T-helper 1 cell treated with Interleukin-12 subunit alpha and Interleukin-12 subunit beta and Interleukin-4 antibody, amounts not matched to agents 30 μg/mL and 1 μg/mL, for 36 hours (primary cell): Measurements from ENCODE around the gene H2BK1.

Experiments used
- H3K27ac Mint-ChIP-seq: one replicate; pipeline ENCODE4 v1.8.0; 2021; ENCODE audit warnings: mild to moderate bottlenecking, mixed read lengths
- H3K27me3 Mint-ChIP-seq: one replicate; pipeline ENCODE4 v1.8.0; 2021; ENCODE audit warnings: low read depth, mixed read lengths
- H3K36me3 Mint-ChIP-seq: one replicate; pipeline ENCODE4 v1.8.0; 2021; ENCODE audit warnings: low read depth, mixed read lengths
- H3K4me1 Mint-ChIP-seq: one replicate; pipeline ENCODE4 v1.8.0; 2021; ENCODE audit warnings: low read depth, mixed read lengths
- H3K4me3 Mint-ChIP-seq: one replicate; pipeline ENCODE4 v1.8.0; 2021; ENCODE audit warnings: mild to moderate bottlenecking, moderate library complexity, mixed read lengths
- H3K9me3 Mint-ChIP-seq: one replicate; pipeline ENCODE4 v1.8.0; 2021; ENCODE audit warnings: mixed read lengths

H2BK1 gene

GRCh38 chr7:151210087-151210854 lies at the start of gene H2BK1:
Gene H2BK1, minus strand, starts transcription at chr7:151210488. Its CDS starts 170 bp downstream, at chr7:151210318.
- H3K36me3 Mint-ChIP-seq: peaks cover 18% of the 10 kb centered on the region
- H3K9me3 Mint-ChIP-seq: no peaks in the 10 kb centered on the region
- H3K27me3 Mint-ChIP-seq: peaks cover 4% of the 10 kb centered on the region
- no peak within 1 kb of the TSS for H3K27ac Mint-ChIP-seq
- peaks cover 22% of the 10 kb centered on the region for H3K4me1 Mint-ChIP-seq
- H3K4me3 Mint-ChIP-seq: no peak within 1 kb of the TSS

GRCh38 chr7:151257990-151258389 lies 47.7 kb upstream of the H2BK1 start:
- H3K36me3 Mint-ChIP-seq: no peaks in the 10 kb centered on the region

DNA sequence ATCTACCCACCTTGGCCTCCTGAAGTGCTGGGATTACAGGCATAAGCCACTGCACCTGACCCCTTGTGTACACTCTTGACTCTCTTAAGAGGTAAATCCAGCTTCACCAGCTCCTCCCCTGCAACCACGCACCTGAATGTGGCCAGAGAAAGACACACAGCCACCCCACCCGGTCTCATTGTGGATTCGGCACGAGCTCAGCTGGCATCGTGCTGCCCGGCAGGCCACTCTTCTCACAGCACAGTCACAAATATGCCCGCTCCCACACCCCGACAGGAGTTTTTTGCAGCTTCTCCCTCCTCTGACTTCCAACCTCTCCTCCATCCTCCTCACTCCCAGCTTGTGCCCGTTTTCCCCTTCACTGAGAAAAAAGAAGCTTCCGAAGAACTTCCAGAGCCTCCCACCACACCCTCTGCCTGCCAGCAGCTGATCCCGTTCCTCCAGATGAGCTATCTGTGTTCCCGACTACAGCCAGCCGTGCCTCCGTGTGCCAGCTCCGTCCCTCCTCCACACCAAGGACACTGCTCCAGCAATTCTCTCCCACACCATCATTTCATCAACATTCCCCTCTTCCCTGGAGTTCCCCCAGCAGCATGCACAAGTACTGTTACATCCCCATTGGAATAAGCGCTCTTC lies 46.2 kb upstream of the H2BK1 start:
- Mint-ChIP-seq H3K4me3 (no peak overlapping the region), H3K27ac (no peak overlapping the region), H3K36me3 (no peaks in the 10 kb centered on the region), H3K9me3 (no peaks in the 10 kb centered on the region), H3K4me1 (no peaks in the 10 kb centered on the region), H3K27me3 (peaks cover 58% of the 10 kb centered on the region)

More at GRCh38 chr7:151257990-151258389, 47.7 kb upstream of the H2BK1 start:
- Mint-ChIP-seq H3K4me3 (no peak overlapping the region), H3K4me1 (no peaks in the 10 kb centered on the region), H3K27ac (no peak overlapping the region), H3K9me3 (no peaks in the 10 kb centered on the region), H3K27me3 (peaks cover 46% of the 10 kb centered on the region)

DNA sequence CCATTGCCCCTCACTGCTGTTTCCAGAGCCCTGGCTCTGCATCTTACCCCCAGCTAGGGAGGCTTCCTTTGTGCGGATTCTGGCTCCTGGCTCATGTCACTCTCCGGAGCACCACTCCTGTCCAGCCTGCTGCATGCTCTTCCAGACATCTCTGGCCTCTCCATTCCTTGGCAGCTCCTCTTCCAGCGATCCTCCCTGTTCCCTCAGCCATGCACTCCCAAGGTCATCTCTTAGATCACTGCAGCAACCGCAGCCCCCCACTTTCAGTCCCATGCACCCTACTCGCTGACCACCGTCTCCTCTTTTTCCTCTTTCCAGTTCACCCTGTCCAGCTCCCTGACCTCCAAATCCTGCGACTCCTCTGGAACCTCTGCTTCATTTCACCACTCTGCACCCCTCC lies 45.1 kb upstream of the H2BK1 start:
- Mint-ChIP-seq H3K27me3 (peaks cover 68% of the 10 kb centered on the region), H3K36me3 (no peaks in the 10 kb centered on the region), H3K27ac (no peak overlapping the region)

DNA sequence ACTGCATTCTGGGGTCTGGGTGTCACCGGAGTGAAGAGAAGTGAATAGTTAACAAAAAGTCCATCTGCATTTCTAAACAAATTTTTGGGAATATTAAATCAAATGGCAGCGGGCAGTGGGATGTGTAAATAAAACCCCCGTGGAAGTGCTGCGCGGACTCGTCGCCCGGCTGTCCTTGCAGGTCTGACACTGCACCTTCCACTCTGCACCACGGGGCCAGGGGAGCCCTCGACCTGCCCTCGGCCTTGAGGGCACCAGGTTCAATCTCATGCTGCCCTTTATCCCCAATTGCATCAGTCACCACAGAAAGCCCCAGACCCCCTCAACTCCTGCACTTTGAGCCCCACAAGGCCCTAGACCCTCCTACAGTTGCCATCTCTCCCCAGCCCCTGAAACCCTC lies 44.6 kb upstream of the H2BK1 start:
- H3K27ac Mint-ChIP-seq: no peak overlapping the region
- no peaks in the 10 kb centered on the region for H3K4me1 Mint-ChIP-seq
- no peak overlapping the region for H3K4me3 Mint-ChIP-seq
- peaks cover 73% of the 10 kb centered on the region for H3K27me3 Mint-ChIP-seq
- H3K9me3 Mint-ChIP-seq: no peaks in the 10 kb centered on the region
- H3K36me3 Mint-ChIP-seq: no peaks in the 10 kb centered on the region

More for the DNA sequence above, 45.1 kb upstream of the H2BK1 start:
- no peaks in the 10 kb centered on the region for H3K4me1 Mint-ChIP-seq
- H3K4me3 Mint-ChIP-seq: no peak overlapping the region
- H3K9me3 Mint-ChIP-seq: no peaks in the 10 kb centered on the region

- Mint-ChIP-seq H3K4me1 (peaks cover under 1% of the 10 kb centered on the region), H3K27me3 (peaks cover 78% of the 10 kb centered on the region), H3K27ac (no peak overlapping the region), H3K36me3 (peaks cover under 1% of the 10 kb centered on the region), H3K9me3 (no peaks in the 10 kb centered on the region), H3K4me3 (no peak overlapping the region)
These were observed 44.0 kb upstream of the H2BK1 start for GRCh38 chr7:151254316-151254715.

DNA sequence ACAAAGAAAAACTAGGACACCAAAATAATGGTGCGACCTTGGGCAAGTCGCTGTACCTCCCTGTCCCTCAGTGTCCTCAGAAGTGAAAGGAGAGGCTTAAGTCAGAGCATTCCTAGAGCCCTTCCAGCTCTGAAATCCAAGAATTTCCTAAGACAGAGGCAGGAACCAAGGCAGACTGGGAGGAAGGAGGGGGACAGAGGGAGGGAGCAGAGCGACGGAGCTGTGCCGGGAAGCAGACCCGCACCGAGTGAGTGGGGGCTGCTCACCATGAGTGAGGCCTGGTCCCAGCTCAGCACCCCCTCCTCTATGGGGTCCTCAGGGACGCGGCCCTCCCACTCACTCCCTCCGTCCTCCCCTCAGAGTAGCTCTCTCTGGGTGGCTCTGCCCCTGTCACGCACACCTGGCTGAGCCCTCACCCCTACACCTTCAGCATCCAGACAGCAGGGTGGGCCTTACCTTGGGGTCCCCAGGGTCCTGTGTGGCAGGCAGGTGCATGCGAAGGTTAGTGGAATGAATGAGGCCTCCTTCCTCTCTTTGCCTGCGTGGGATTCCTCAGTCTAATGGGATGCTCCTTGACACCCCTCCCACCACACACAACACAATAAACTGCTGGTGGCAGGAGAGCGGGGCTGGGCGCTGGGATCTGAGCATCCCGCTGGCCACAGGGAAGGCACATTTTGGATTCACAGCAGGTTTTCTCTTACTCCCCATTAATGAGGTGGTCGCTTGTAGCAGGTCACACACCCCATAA lies 42.8 kb upstream of the H2BK1 start:
- Mint-ChIP-seq H3K27ac (no peak overlapping the region), H3K27me3 (peaks cover 82% of the 10 kb centered on the region), H3K4me1 (peaks cover 5% of the 10 kb centered on the region), H3K36me3 (peaks cover 1% of the 10 kb centered on the region), H3K4me3 (no peak overlapping the region), H3K9me3 (no peaks in the 10 kb centered on the region)

DNA sequence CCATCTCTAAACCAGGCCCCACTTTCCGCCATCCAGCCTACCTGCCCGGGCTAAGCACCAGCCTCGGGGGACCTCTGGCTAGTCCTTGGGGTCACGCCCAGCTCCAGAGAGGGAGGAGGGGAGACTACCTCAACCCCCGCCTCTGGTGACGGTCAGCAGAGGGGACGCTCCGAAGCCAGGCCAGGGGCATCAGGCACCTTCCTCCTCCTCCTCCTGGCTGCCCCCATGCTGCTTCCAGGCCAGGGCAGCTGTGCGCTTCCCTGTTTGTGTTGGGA lies 42.2 kb upstream of the H2BK1 start:
- Mint-ChIP-seq H3K36me3 (peaks cover 1% of the 10 kb centered on the region), H3K27me3 (peaks cover 82% of the 10 kb centered on the region), H3K27ac (no peak overlapping the region), H3K4me1 (peaks cover 9% of the 10 kb centered on the region), H3K4me3 (no peak overlapping the region), H3K9me3 (no peaks in the 10 kb centered on the region)

GRCh38 chr7:151251689-151252560 lies 41.6 kb upstream of the H2BK1 start:
- H3K4me1 Mint-ChIP-seq: peaks cover 10% of the 10 kb centered on the region
- no peaks in the 10 kb centered on the region for H3K9me3 Mint-ChIP-seq
- H3K36me3 Mint-ChIP-seq: peaks cover 1% of the 10 kb centered on the region
- H3K4me3 Mint-ChIP-seq: no peak overlapping the region
- H3K27me3 Mint-ChIP-seq: peaks cover 87% of the 10 kb centered on the region
- H3K27ac Mint-ChIP-seq: no peak overlapping the region

DNA sequence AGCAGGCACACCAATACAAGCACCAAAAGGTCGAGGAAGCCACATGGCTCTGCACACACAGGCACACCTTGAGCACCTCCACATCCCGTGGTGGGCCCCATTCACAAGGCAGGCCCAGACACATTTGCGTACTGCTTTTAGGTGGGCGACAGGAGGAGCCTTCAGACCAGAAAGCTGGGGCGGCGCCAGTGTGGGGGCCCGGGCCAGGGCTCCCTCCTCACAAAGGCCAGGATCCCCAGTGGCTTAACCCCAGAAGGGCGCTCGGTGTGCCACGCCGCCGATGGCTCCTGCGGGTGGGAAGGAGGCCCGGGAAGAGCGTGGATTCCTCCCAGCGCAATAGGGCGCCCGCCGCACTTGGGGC lies 41.0 kb upstream of the H2BK1 start:
- Mint-ChIP-seq H3K9me3 (no peaks in the 10 kb centered on the region), H3K36me3 (peaks cover 1% of the 10 kb centered on the region), H3K4me3 (no peak overlapping the region), H3K4me1 (peaks cover 11% of the 10 kb centered on the region), H3K27ac (no peak overlapping the region), H3K27me3 (peaks cover 87% of the 10 kb centered on the region)

DNA sequence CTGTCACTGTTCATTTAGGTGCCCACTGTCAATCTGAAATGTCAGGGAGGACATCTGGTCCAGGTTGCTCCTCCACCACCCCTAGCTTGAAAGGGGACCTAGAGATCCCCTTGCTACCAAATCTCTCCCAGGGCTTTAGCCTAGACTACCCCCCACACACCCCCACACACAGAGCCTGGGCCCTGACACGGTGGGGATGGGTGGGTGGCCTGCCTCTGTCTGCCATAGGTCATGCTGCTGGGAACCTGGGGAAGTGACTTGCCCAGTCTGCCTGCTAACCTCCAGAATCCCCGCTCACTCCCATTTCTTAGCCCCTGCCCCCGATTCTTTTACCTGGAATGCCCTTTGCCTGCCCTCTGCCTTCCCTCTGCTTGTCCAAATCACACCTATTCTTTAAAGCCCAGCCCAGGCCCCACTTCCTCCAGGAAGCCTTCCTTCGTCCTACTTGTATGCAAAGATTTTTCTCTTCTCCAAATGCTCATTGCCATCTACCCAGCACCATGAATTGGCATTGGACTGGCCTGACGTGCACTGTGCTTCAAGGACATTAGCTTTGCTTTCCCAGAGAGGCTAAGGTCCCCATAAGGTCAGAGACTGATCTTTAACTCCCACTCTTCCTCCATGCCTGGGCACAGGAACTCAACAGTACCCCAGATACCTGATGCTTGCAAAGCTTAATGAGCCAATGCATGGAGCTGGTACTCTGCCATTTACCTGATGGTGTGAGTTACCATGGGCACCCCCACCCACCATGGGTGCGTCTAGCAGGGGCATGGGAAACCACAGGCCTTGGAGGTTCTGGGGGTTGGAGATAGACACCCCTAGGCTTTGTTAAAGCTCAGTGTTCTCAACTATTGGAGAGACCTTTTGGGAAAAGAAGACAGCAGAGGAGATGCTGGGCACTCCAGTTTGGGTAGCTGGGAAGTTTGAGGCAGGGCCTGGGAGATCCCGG lies 40.2 kb upstream of the H2BK1 start:
- no peaks in the 10 kb centered on the region for H3K9me3 Mint-ChIP-seq
- H3K4me1 Mint-ChIP-seq: peaks cover 11% of the 10 kb centered on the region
- peaks cover 89% of the 10 kb centered on the region for H3K27me3 Mint-ChIP-seq
- peaks cover 1% of the 10 kb centered on the region for H3K36me3 Mint-ChIP-seq
- peak overlapping the region; percentile 11 for H3K4me3 Mint-ChIP-seq
- no peak overlapping the region for H3K27ac Mint-ChIP-seq

DNA sequence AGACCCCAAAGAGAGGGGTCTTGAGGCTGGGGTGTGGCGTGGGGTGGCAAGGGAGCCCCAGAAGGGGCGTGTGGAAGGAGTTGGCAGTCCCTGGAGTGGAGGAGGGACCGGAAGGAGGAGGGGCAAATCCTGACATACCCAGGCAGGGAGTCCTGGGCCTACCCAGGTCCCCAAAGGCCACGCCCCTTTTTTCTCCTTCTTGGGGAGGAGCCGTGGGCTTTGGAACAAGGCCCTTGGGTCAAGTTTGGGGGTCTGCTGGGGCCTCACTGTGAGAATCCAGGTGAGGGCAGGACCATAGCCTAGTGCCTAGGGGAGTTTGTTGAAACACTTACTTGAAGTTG lies 39.4 kb upstream of the H2BK1 start:
- Mint-ChIP-seq H3K9me3 (no peaks in the 10 kb centered on the region), H3K4me3 (peak overlapping the region; percentile 27), H3K36me3 (peaks cover 1% of the 10 kb centered on the region), H3K27ac (no peak overlapping the region), H3K4me1 (peaks cover 14% of the 10 kb centered on the region), H3K27me3 (peaks cover 85% of the 10 kb centered on the region)

- Mint-ChIP-seq H3K27ac (no peak overlapping the region), H3K9me3 (no peaks in the 10 kb centered on the region), H3K36me3 (peaks cover 1% of the 10 kb centered on the region), H3K27me3 (peaks cover 83% of the 10 kb centered on the region), H3K4me3 (peak overlapping the region; percentile 27), H3K4me1 (peaks cover 18% of the 10 kb centered on the region)
These were observed 38.9 kb upstream of the H2BK1 start for GRCh38 chr7:151249034-151249731.
